HL-60 (cell line): ENCODE results near the gene TARBP2.

Experiments
- CTCF ChIP-seq: IDR thresholded peaks from one replicate; pipeline ENCODE4 v1.5.1; 2011; ENCODE audit warnings: low read length, control low read depth, inconsistent platforms; ENCODE audit not compliant: insufficient read depth
- POLR2AphosphoS5 ChIP-seq: IDR thresholded peaks from 2 replicates; pipeline ENCODE4 v1.6.1; 2012; ENCODE audit warnings: low read depth
- REST ChIP-seq: IDR thresholded peaks from 2 replicates; pipeline ENCODE4 v1.6.1; 2012; ENCODE audit warnings: low read depth; ENCODE audit not compliant: insufficient replicate concordance

- no peak for TF ChIP-seq CTCF
- TF ChIP-seq POLR2AphosphoS5, result no peak
- no peak for TF ChIP-seq REST
Observed at GRCh38 chr12:53502331-53502730, 1.2 kb downstream of the TARBP2 start.
